HCT116 (cell line): ENCODE results near the gene EFEMP2. TPM values are rescaled to one million over a fixed set of nuclear protein-coding genes. Genes with fewer than 3 reads are reported as not detected.

ENCODE experiments used
- ATAC-seq: fragments of 200-7000 bp; cut with Tn5 transposase; 2 replicates; pipeline ENCODE4 v1.9.1; 2020; ENCODE audit warnings: mild to moderate bottlenecking, moderate library complexity
- BruUV-seq: library from RNA; stranded (reverse); fragments of 400-500 nt; replicated peaks from 2 replicates; lab custom pipeline; 2021; lab: Mats Ljungman, UMichigan
- CTCF ChIA-PET: fragments of 300-600 bp; sonication (Branson Sonifier 250); formaldehyde crosslinking; loops from one replicate; lab custom pipeline; 2021; ENCODE audit warnings: antibody characterized with exemption; lab: Charles Lee
- POLR2A ChIA-PET: fragments of 300-600, 350-600 bp; sonication (Branson Sonifier 250); formaldehyde crosslinking; loops from one replicate; lab custom pipeline; 2021; ENCODE audit warnings: antibody characterized with exemption; lab: Charles Lee
- RAD21 ChIA-PET, 2 experiments: fragments of 300-600 bp; sonication (Branson Sonifier 250); formaldehyde crosslinking; loops; one replicate each; lab custom pipeline; 2023; ENCODE audit warnings: low total read pairs in 2 of 2; ENCODE audit not compliant: uncharacterized antibody in 2 of 2, unreplicated experiment in 2 of 2, low non-redundant PET in 1 of 2; lab: Charles Lee
- DNase-seq: peaks from one replicate; pipeline ENCODE4 v3.0.0-alpha.2; 2010; ENCODE audit warnings: low read depth, low spot score
- H2AFZ ChIP-seq: fragments of 200-600 bp; shearing (Covaris generic), sonication (generic); 2 replicates; pipeline ENCODE4 v1.6.1; 2017; ENCODE audit warnings: low read depth, mixed run types, mixed read lengths, antibody characterized with exemption, low read length; ENCODE audit not compliant: poor library complexity, severe bottlenecking
- H3K27ac ChIP-seq: 2 replicates; pipeline ENCODE4 v1.5.1; 2012; ENCODE audit warnings: low read depth, low read length
- H3K27me3 ChIP-seq: fragments of 200-600 bp; sonication (generic); 2 replicates; pipeline ENCODE4 v1.6.1; 2016; ENCODE audit warnings: mixed run types, low read length, mixed read lengths; ENCODE audit not compliant: insufficient read depth
- H3K36me3 ChIP-seq, 2 experiments: fragments of 200-500 bp in 1 of 2; fragments of 200-600 bp in 1 of 2; sonication (Bioruptor generic) in 1 of 2; sonication (generic) in 1 of 2; 2 replicates each; pipeline versions ENCODE4 v1.5.1 to v1.6.1; 2014 to 2016; ENCODE audit warnings: low read length in 2 of 2, inconsistent platforms in 1 of 2, mixed read lengths in 1 of 2, mixed run types in 1 of 2; ENCODE audit not compliant: insufficient read depth in 2 of 2, control insufficient read depth in 1 of 2
- H3K4me1 ChIP-seq, 2 experiments: fragments of 200-600 bp in 1 of 2; sonication (generic) in 1 of 2; 2 replicates each; pipeline versions ENCODE4 v1.5.1 to v1.6.1; 2012 to 2017; ENCODE audit warnings: low read length in 2 of 2, inconsistent platforms in 1 of 2, mild to moderate bottlenecking in 1 of 2, mixed read lengths in 1 of 2, mixed run types in 1 of 2, moderate library complexity in 1 of 2; ENCODE audit not compliant: insufficient read depth in 2 of 2, control insufficient read depth in 1 of 2
- H3K4me2 ChIP-seq: fragments of 200-600 bp; sonication (generic); 2 replicates; pipeline ENCODE4 v1.6.1; 2017; ENCODE audit warnings: mixed run types, low read length, mixed read lengths
- H3K4me3 ChIP-seq, 2 experiments: fragments of 200-600 bp in 1 of 2; sonication (generic) in 1 of 2; replicated peaks in 1 of 2; 2 replicates each; pipeline ENCODE4 v1.5.1; 2011 to 2016; ENCODE audit warnings: low read length in 2 of 2, control low read depth in 1 of 2, low read depth in 1 of 2, mild to moderate bottlenecking in 1 of 2, mixed read lengths in 1 of 2, mixed run types in 1 of 2
- H3K79me2 ChIP-seq: fragments of 200-600 bp; sonication (generic); 2 replicates; pipeline ENCODE4 v1.6.1; 2017; ENCODE audit warnings: mild to moderate bottlenecking, mixed run types, low read length, moderate library complexity, mixed read lengths; ENCODE audit not compliant: insufficient read depth
- H3K9ac ChIP-seq: fragments of 200-600 bp; sonication (generic); 2 replicates; pipeline ENCODE4 v1.6.1; 2016; ENCODE audit warnings: low read length, mixed read lengths
- H3K9me2 ChIP-seq: fragments of 200-600 bp; sonication (generic), shearing (Covaris generic); 2 replicates; pipeline ENCODE4 v1.6.1; 2017; ENCODE audit warnings: mixed run types, mild to moderate bottlenecking, moderate library complexity; ENCODE audit not compliant: insufficient read depth
- H3K9me3 ChIP-seq, 2 experiments: fragments of 200-500 bp in 1 of 2; fragments of 200-600 bp in 1 of 2; sonication (Bioruptor generic) in 1 of 2; sonication (generic) in 1 of 2; 2 replicates each; pipeline ENCODE4 v1.6.1; 2014 to 2017; ENCODE audit warnings: low read length in 2 of 2, mixed read lengths in 2 of 2, inconsistent platforms in 1 of 2, low read depth in 1 of 2, mild to moderate bottlenecking in 1 of 2, mixed run types in 1 of 2, moderate library complexity in 1 of 2; ENCODE audit not compliant: control insufficient read depth in 1 of 2, insufficient read depth in 1 of 2
- H4K20me1 ChIP-seq: fragments of 200-600 bp; sonication (generic), shearing (Covaris generic); 2 replicates; pipeline ENCODE4 v1.6.1; 2017; ENCODE audit warnings: mixed run types, mild to moderate bottlenecking, moderate library complexity; ENCODE audit not compliant: insufficient read depth
- ATF3 ChIP-seq: IDR thresholded peaks from 2 replicates; pipeline ENCODE4 v1.6.1; 2012
- EGR1 ChIP-seq: IDR thresholded peaks from 2 replicates; pipeline ENCODE4 v1.6.1; 2012; ENCODE audit warnings: low read depth
- ELF1 ChIP-seq: IDR thresholded peaks from 2 replicates; pipeline ENCODE4 v1.6.1; 2012; ENCODE audit warnings: low read depth, borderline replicate concordance
- EZH2phosphoT487 ChIP-seq: fragments of 200-600 bp; IDR thresholded peaks from 2 replicates; pipeline ENCODE4 v1.6.1; 2018; ENCODE audit warnings: antibody characterized with exemption, borderline replicate concordance
- FOSL1 ChIP-seq: IDR thresholded peaks from 2 replicates; pipeline ENCODE4 v1.6.1; 2012; ENCODE audit warnings: low read depth
- JUND ChIP-seq: IDR thresholded peaks from 2 replicates; pipeline ENCODE4 v1.6.1; 2012
- MAX ChIP-seq: IDR thresholded peaks from 2 replicates; pipeline ENCODE4 v1.6.1; 2012
- POLR2AphosphoS5 ChIP-seq: IDR thresholded peaks from 2 replicates; pipeline ENCODE4 v1.6.1; 2011; ENCODE audit warnings: mild to moderate bottlenecking, low read depth, low read length, moderate library complexity
- RAD21 ChIP-seq: IDR thresholded peaks from 2 replicates; pipeline ENCODE4 v1.6.1; 2012; ENCODE audit warnings: low read depth, mild to moderate bottlenecking
- REST ChIP-seq: IDR thresholded peaks from 2 replicates; pipeline ENCODE4 v1.6.1; 2012; ENCODE audit warnings: low read depth
- SIN3A ChIP-seq: IDR thresholded peaks from 2 replicates; pipeline ENCODE4 v1.6.1; 2012; ENCODE audit warnings: low read depth
- SRF ChIP-seq: IDR thresholded peaks from 2 replicates; pipeline ENCODE4 v1.6.1; 2012; ENCODE audit warnings: low read depth
- TCF7L2 ChIP-seq: IDR thresholded peaks from 2 replicates; pipeline ENCODE4 v1.7.0; 2011; ENCODE audit warnings: borderline replicate concordance, inconsistent platforms; ENCODE audit not compliant: insufficient read depth, insufficient read length; ENCODE audit errors: extremely low read depth
- YY1 ChIP-seq: IDR thresholded peaks from 2 replicates; pipeline ENCODE4 v1.6.1; 2011; ENCODE audit warnings: low read length, low read depth, moderate library complexity, mild to moderate bottlenecking; ENCODE audit not compliant: insufficient replicate concordance; ENCODE audit errors: extremely low read depth
- ZFX ChIP-seq: fragments of 450-650 bp; IDR thresholded peaks from 2 replicates; pipeline ENCODE4 v1.6.1; 2017
- intact Hi-C: fragments of 100-400 bp; cut with micrococcal nuclease; formaldehyde crosslinking; loops from 2 replicates; pipeline ENCODE4 v1.10.0; 2022
- total RNA-seq: library from RNA; stranded (reverse); gene quantifications from one replicate; pipeline ENCODE4 v1.2.1, GENCODE V29; 2021; ENCODE audit not compliant: unreplicated experiment

The EFEMP2 gene
- total RNA-seq, 1 experiment from 2014 or later: 8.4 TPM

GRCh38 chr11:65854161-65854592 is 18.4 kb downstream of the EFEMP2 start:
- H3K9ac ChIP-seq: no peak overlapping the region
- no peaks in the 10 kb centered on the region; a peak in 1 of 4 replicates for H3K9me3 ChIP-seq
- peaks cover 31 to 56% of the 10 kb centered on the region in 2 experiments for H3K36me3 ChIP-seq
- H3K79me2 ChIP-seq: peaks cover 41% of the 10 kb centered on the region
- no peak for ATAC-seq
- no peak overlapping the region for H3K4me3 ChIP-seq
- H3K4me2 ChIP-seq: no peak overlapping the region
- intact Hi-C loops: no loop called here
- DNase-seq: no peak
- ChIA-PET CTCF (no interaction called here), RAD21 (no interaction called here)
- TF ChIP-seq ATF3: no peak
- TF ChIP-seq SIN3A: no peak
- TF ChIP-seq RAD21: no peak
- no peak for TF ChIP-seq REST
- no peak for TF ChIP-seq MAX
- TF ChIP-seq EZH2phosphoT487: no peak
- no peak for TF ChIP-seq YY1
- TF ChIP-seq TCF7L2: no peak
- TF ChIP-seq FOSL1: no peak
- TF ChIP-seq ELF1: no peak
- no peak for TF ChIP-seq EGR1
- no peak for TF ChIP-seq JUND
- TF ChIP-seq SRF: no peak
- no peak for TF ChIP-seq POLR2AphosphoS5
- no peak for TF ChIP-seq ZFX
- TF ChIP-seq, all 23 proteins: peak for 0
- H3K9me2 ChIP-seq: no peaks in the 10 kb centered on the region
- H3K27ac ChIP-seq: no peak overlapping the region
- peaks cover 14 to 23% of the 10 kb centered on the region in 2 experiments for H3K4me1 ChIP-seq
- peaks cover 15% of the 10 kb centered on the region; the same call in 1 of the 2 replicates for H4K20me1 ChIP-seq
- BruUV-seq: no TSS peak
- H3K27me3 ChIP-seq: no peaks in the 10 kb centered on the region
- POLR2A ChIA-PET: no interaction called here
- no peak overlapping the region for H2AFZ ChIP-seq
